K562 (cell line): ENCODE results near the gene DENND5B. TPM values are rescaled to one million over a fixed set of nuclear protein-coding genes. Genes with fewer than 3 reads are reported as not detected.

Experiments
- ATAC-seq: fragments of 200-7000 bp; cut with Tn5 transposase; 3 replicates; pipeline ENCODE4 v1.9.1; 2020; ENCODE audit warnings: moderate library complexity
- BruUV-seq: library from RNA; stranded (reverse); fragments of 400-500 nt; replicated peaks from 2 replicates; lab custom pipeline; 2021; lab: Mats Ljungman, UMichigan
- CTCF ChIA-PET: fragments of 300-600 bp; formaldehyde crosslinking; extraction: SDS; loops from one replicate; lab custom pipeline; 2021; ENCODE audit warnings: low intra/inter-chr PET ratio; lab: Yijun Ruan, JAX
- POLR2A ChIA-PET: fragments of 300-600, 350-650 bp; sonication (Branson Sonifier 250); formaldehyde crosslinking; extraction: SDS; loops from one replicate; lab custom pipeline; 2021; ENCODE audit warnings: antibody characterized with exemption, inconsistent platforms; lab: Yijun Ruan, JAX
- DNase-seq, 4 experiments: peaks; one replicate each; pipeline versions ENCODE4 v3.0.0 to v3.0.0-alpha.2; 2011 to 2018; ENCODE audit warnings: low spot score in 3 of 4, mixed read lengths in 3 of 4; ENCODE audit errors: extremely low read depth in 1 of 4
- FAIRE-seq: peaks from 2 replicates; lab custom pipeline; 2011; peaks lifted over from hg19 to GRCh38; lab: Jason Lieb, UNC
- H2AFZ ChIP-seq: 2 replicates; pipeline ENCODE4 v1.6.0; 2011; ENCODE audit warnings: low read depth, low read length, control low read depth, inconsistent platforms
- H3K27ac ChIP-seq: fragments of 200-600 bp; 3 replicates; pipeline ENCODE4 v1.8.0; 2011; ENCODE audit warnings: low read depth, mild to moderate bottlenecking, control low read depth, inconsistent platforms, low read length, moderate library complexity, mixed read lengths; ENCODE audit errors: extremely low read depth
- H3K27me3 ChIP-seq, 2 experiments: fragments of 300-600 bp in 1 of 2; 2 replicates in 1 of 2; 3 replicates in 1 of 2; pipeline versions ENCODE4 v1.6.0 to v1.8.0; 2011; ENCODE audit warnings: inconsistent platforms in 2 of 2, low read length in 2 of 2, mild to moderate bottlenecking in 1 of 2, mixed read lengths in 1 of 2, moderate library complexity in 1 of 2; ENCODE audit not compliant: control insufficient read depth in 2 of 2, insufficient read depth in 2 of 2
- H3K36me3 ChIP-seq: fragments of 300-600 bp; 3 replicates; pipeline ENCODE4 v1.8.0; 2011; ENCODE audit warnings: mild to moderate bottlenecking, low read length, inconsistent platforms; ENCODE audit not compliant: control insufficient read depth, insufficient read depth
- H3K4me1 ChIP-seq, 2 experiments: fragments of 200-600 bp in 1 of 2; replicated peaks in 1 of 2; 2 replicates in 1 of 2; 3 replicates in 1 of 2; pipeline versions ENCODE4 v1.5.1 to v1.8.0; 2011; ENCODE audit warnings: inconsistent platforms in 2 of 2, low read length in 2 of 2, mild to moderate bottlenecking in 1 of 2, mixed read lengths in 1 of 2, moderate library complexity in 1 of 2; ENCODE audit not compliant: control insufficient read depth in 2 of 2, insufficient read depth in 2 of 2
- H3K4me2 ChIP-seq: 2 replicates; pipeline ENCODE4 v1.6.1; 2011; ENCODE audit warnings: low read length, control low read depth, inconsistent platforms, mixed read lengths; ENCODE audit not compliant: insufficient read depth
- H3K4me3 ChIP-seq: fragments of 200-600 bp; sonication (generic), shearing (Covaris generic); 2 replicates; pipeline ENCODE4 v1.5.1; 2016; ENCODE audit warnings: control low read depth, inconsistent platforms
- H3K79me2 ChIP-seq: fragments of 200-600 bp; 3 replicates; pipeline ENCODE4 v1.8.0; 2011; ENCODE audit warnings: low read length, inconsistent platforms; ENCODE audit not compliant: control insufficient read depth, insufficient read depth
- H3K9ac ChIP-seq, 2 experiments: 2 replicates each; pipeline versions ENCODE4 v1.6.0 to v1.6.1; 2011; ENCODE audit warnings: low read depth in 2 of 2, low read length in 2 of 2, control low read depth in 1 of 2, inconsistent platforms in 1 of 2, mild to moderate bottlenecking in 1 of 2, mixed read lengths in 1 of 2; ENCODE audit not compliant: insufficient read depth in 1 of 2
- H3K9me1 ChIP-seq: one replicate; pipeline ENCODE4 v1.6.0; 2011; ENCODE audit warnings: inconsistent platforms, mild to moderate bottlenecking, low read length, moderate library complexity; ENCODE audit not compliant: control insufficient read depth, insufficient read depth
- H3K9me3 ChIP-seq: replicated peaks from 2 replicates; pipeline ENCODE4 v1.5.1; 2011; ENCODE audit warnings: low read depth, low read length, inconsistent platforms; ENCODE audit not compliant: control insufficient read depth, insufficient read depth
- H4K20me1 ChIP-seq: replicated peaks from 2 replicates; pipeline ENCODE4 v1.6.1; 2011; ENCODE audit warnings: low read length, inconsistent platforms, mixed read lengths; ENCODE audit not compliant: control insufficient read depth, insufficient read depth
- CHCHD3 ChIP-seq: fragments of 250-450 bp; sonication (Bioruptor Pico); IDR thresholded peaks from 2 replicates; pipeline ENCODE4 v2.1.2; 2022; ENCODE audit warnings: mild to moderate bottlenecking
- NCOA6 ChIP-seq: fragments of 450-650 bp; IDR thresholded peaks from 2 replicates; pipeline ENCODE4 v1.6.1; 2017; ENCODE audit warnings: mild to moderate bottlenecking
- RHOXF2B ChIP-seq: fragments of 250-450 bp; sonication (Bioruptor Pico); conservative IDR thresholded peaks from 2 replicates; pipeline ENCODE4 v1.5.1; 2021
- TEAD2 ChIP-seq: fragments of 450-650 bp; IDR thresholded peaks from 2 replicates; pipeline ENCODE4 v1.6.1; 2016; ENCODE audit warnings: missing genetic modification characterization, control low read depth, missing compliant biosample characterization
- XRCC4 ChIP-seq: IDR thresholded peaks from one replicate; pipeline ENCODE4 v1.6.1; 2011; ENCODE audit not compliant: insufficient read depth, insufficient read length; ENCODE audit errors: extremely low read depth
- ZC3H8 ChIP-seq: fragments of 450-650 bp; IDR thresholded peaks from 2 replicates; pipeline ENCODE4 v1.6.1; 2017
- in situ Hi-C: fragments of 300-500 bp; cut with MboI; formaldehyde crosslinking; loops from 4 replicates; pipeline ENCODE4 v1.15.0; 2018; ENCODE audit warnings: inconsistent platforms, mixed read lengths
- intact Hi-C: fragments of 100-400 bp; cut with micrococcal nuclease; formaldehyde crosslinking; loops from 2 replicates; pipeline ENCODE4 v1.14.2; 2022
- polyA plus RNA-seq, 8 experiments: library from polyadenylated mRNA; depleted of rRNA in 4 of 8; stranded (reverse) in 5 of 8; unstranded in 3 of 8; fragments of >200 nt; fragmentation: Nextera tagmentation in 2 of 8; fragmentation: Illumina TruSeq in 1 of 8; extraction: Ambion mirVana in 2 of 8; extraction: Trizol in 1 of 8; gene quantifications; 2 replicates each; pipeline versions ENCODE4 v1.2.1 to v1.2.3, GENCODE V29; 2011 to 2014; ENCODE audit warnings: inconsistent platforms in 1 of 8, missing spikeins in 1 of 8
- total RNA-seq, 7 experiments: library from RNA; depleted of rRNA in 6 of 7; stranded (reverse); fragments of >200 nt in 6 of 7; fragmentation: Illumina TruSeq in 2 of 7; extraction: Trizol in 2 of 7; gene quantifications; 2 replicates each; pipeline versions ENCODE4 v1.2.1 to v1.2.3, GENCODE V29; 2011 to 2021; ENCODE audit warnings: low replicate concordance in 1 of 7
- TF ChIP-seq, protein P1 (sequence below): fragments of 450-650 bp; IDR thresholded peaks from one replicate; pipeline ENCODE4 v1.6.1; 2018; ENCODE audit warnings: mild to moderate bottlenecking, moderate library complexity; ENCODE audit not compliant: partially characterized antibody

The DENND5B gene
- total and polyA plus RNA-seq, 9 of the 15 experiments (the other 6 are each of a cell fraction or from before 2014, with no cell fraction given): 0.99 to 6.0 (median 3.6) TPM

DNA sequence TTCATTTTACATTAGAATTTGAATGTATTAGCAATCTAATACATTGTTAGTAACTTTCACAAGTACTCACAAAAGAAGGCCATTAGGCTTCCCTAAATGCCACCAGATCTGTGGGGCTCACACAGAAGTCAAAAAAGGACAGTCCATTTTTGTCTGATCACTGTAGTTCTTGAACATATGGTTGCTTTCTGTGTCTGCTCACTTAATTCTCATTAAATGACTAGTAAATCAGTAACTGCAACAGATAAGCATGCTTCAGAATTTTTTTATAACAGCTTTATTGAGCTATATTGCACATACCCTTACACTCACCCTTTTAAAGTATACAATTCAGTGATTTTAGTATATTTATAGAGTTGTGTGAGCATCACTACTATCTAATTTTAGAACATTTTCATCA lies 71.4 kb downstream of the DENND5B start:
- no peak overlapping the region for H3K4me2 ChIP-seq

More for the DNA sequence above, 71.4 kb downstream of the DENND5B start:
- Histone ChIP-seq H4K20me1 (no peaks in the 10 kb centered on the region), H3K9me1 (no peaks in the 10 kb centered on the region), H3K27me3 (peaks cover 5 to 8% of the 10 kb centered on the region in 2 experiments; a peak in 1 of 5 replicates), H3K9ac (no peak overlapping the region), H3K36me3 (no peaks in the 10 kb centered on the region), H3K4me3 (no peak overlapping the region), H3K79me2 (no peaks in the 10 kb centered on the region), H3K9me3 (no peaks in the 10 kb centered on the region), H3K27ac (no peak overlapping the region), H3K4me1 (no peaks in the 10 kb centered on the region), H2AFZ (no peak overlapping the region)
- intact Hi-C loops (no loop called here), in situ Hi-C loops (no loop called here)
- no TSS peak for BruUV-seq
- no peak for TF ChIP-seq TEAD2 (tag)
- TF ChIP-seq RHOXF2B (CRISPR knock-in tag): no peak
- TF ChIP-seq, protein P1, sequence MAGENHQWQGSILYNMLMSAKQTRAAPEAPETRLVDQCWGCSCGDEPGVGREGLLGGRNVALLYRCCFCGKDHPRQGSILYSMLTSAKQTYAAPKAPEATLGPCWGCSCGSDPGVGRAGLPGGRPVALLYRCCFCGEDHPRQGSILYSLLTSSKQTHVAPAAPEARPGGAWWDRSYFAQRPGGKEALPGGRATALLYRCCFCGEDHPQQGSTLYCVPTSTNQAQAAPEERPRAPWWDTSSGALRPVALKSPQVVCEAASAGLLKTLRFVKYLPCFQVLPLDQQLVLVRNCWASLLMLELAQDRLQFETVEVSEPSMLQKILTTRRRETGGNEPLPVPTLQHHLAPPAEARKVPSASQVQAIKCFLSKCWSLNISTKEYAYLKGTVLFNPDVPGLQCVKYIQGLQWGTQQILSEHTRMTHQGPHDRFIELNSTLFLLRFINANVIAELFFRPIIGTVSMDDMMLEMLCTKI: no peak
- TF ChIP-seq XRCC4: no peak
- no peak for TF ChIP-seq NCOA6
- no peak for TF ChIP-seq CHCHD3 (CRISPR knock-in tag)
- no peak for TF ChIP-seq ZC3H8
- ChIA-PET POLR2A (interaction anchor here (0.7 kb wide), 1 partner anchor 262 kb away, joined by 3 read pairs; no protein-coding TSS in a partner anchor), CTCF (interaction anchor here (0.5 kb wide), 1 partner anchor 184 kb away, joined by 4 read pairs; no protein-coding TSS in a partner anchor)
- no peak for DNase-seq
- ATAC-seq: no peak
- no peak for FAIRE-seq
